Tibial nerve (tissue), 4 donors: ENCODE results near the gene VRK3.

Source experiments
- EP300 ChIP-seq, 2 donors: sonication (generic); formaldehyde crosslinking; IDR thresholded peaks; one replicate each; pipeline ENCODE4 v1.6.1; 2017; ENCODE audit warnings: antibody characterized with exemption in 2 of 2, mild to moderate bottlenecking in 1 of 2
- POLR2A ChIP-seq, 2 donors: fragments of 450-650 bp; IDR thresholded peaks; one replicate each; pipeline ENCODE4 v1.6.1; 2017; ENCODE audit warnings: antibody characterized with exemption in 2 of 2, mild to moderate bottlenecking in 2 of 2, moderate library complexity in 2 of 2
- TF ChIP-seq, protein P1 (sequence below), 5 experiments: fragments of 200-600 bp in 3 of 5; fragments of 450-650 bp in 2 of 5; sonication (generic) in 3 of 5; IDR thresholded peaks; one replicate each; pipeline ENCODE4 v1.5.1; 2016 to 2019; ENCODE audit warnings: antibody characterized with exemption in 5 of 5, mild to moderate bottlenecking in 3 of 5, moderate library complexity in 2 of 5

DNA sequence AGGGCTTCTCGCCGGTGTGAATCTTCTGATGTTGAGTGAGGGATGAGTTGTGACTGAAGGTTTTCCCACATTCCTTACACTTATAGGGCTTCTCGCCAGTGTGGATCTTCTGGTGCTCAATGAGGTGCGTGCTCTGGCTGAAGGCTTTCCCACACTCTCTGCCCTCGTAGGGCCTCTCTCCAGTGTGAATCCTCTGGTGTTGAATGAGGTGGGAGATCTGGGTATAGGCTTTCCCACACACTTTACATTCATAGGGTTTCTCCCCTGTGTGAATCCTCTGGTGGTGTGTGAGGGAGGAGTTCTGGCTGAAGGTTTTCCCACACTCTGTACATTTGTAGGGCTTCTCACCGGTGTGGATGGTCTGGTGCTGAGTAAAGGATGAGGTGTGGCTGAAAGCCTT, 33.9 kb upstream of the VRK3 start:
- TF ChIP-seq, protein P1, sequence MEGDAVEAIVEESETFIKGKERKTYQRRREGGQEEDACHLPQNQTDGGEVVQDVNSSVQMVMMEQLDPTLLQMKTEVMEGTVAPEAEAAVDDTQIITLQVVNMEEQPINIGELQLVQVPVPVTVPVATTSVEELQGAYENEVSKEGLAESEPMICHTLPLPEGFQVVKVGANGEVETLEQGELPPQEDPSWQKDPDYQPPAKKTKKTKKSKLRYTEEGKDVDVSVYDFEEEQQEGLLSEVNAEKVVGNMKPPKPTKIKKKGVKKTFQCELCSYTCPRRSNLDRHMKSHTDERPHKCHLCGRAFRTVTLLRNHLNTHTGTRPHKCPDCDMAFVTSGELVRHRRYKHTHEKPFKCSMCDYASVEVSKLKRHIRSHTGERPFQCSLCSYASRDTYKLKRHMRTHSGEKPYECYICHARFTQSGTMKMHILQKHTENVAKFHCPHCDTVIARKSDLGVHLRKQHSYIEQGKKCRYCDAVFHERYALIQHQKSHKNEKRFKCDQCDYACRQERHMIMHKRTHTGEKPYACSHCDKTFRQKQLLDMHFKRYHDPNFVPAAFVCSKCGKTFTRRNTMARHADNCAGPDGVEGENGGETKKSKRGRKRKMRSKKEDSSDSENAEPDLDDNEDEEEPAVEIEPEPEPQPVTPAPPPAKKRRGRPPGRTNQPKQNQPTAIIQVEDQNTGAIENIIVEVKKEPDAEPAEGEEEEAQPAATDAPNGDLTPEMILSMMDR (IDR thresholded peaks at IDR 0.05): no peak
- TF ChIP-seq POLR2A (IDR thresholded peaks at IDR 0.05) (no peak), EP300 (IDR thresholded peaks at IDR 0.05) (no peak)
